LNCaP clone FGC (cell line): Measurements from ENCODE around the gene DPYSL3.

Experiments used
- DNase-seq: peaks from one replicate; pipeline ENCODE4 v3.0.0-alpha.2; 2011; ENCODE audit warnings: low read depth
- H3K4me3 ChIP-seq: 2 replicates; pipeline ENCODE4 v1.5.1; 2011; ENCODE audit warnings: mild to moderate bottlenecking, low read depth, low read length, control low read depth
- CTCF ChIP-seq: IDR thresholded peaks from 2 replicates; pipeline ENCODE4 v1.5.1; 2012; ENCODE audit warnings: mild to moderate bottlenecking; ENCODE audit not compliant: control insufficient read depth, insufficient read depth; ENCODE audit errors: extremely low read depth

DPYSL3 gene

DNA sequence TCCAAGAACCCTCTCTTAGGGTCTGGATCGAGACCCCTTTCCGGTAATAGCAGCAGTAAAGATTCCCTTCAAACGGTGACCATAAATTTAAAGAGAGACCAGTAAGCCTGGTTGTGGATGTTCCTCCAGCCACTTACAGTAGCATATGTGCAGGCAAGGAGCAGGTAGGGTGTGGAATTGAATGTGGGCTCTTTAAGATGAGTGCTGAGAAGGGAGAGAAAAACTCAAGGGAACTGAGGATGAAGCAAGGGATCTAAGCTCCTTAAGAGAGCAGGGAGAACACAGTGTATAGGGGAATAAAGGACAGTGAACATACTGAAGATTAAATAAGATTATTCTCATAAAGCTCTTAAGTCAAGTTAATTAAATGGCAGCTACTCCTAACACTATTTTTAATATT lies 51.3 kb downstream of the DPYSL3 start:
- TF ChIP-seq CTCF: no peak
- no peak for DNase-seq

GRCh38 chr5:147455822-147456450 lies 53.9 kb downstream of the DPYSL3 start:
- TF ChIP-seq CTCF: no peak
- DNase-seq: no peak
- H3K4me3 ChIP-seq: no peak overlapping the region

More for the DNA sequence above, 51.3 kb downstream of the DPYSL3 start:
- no peak overlapping the region for H3K4me3 ChIP-seq

DNA sequence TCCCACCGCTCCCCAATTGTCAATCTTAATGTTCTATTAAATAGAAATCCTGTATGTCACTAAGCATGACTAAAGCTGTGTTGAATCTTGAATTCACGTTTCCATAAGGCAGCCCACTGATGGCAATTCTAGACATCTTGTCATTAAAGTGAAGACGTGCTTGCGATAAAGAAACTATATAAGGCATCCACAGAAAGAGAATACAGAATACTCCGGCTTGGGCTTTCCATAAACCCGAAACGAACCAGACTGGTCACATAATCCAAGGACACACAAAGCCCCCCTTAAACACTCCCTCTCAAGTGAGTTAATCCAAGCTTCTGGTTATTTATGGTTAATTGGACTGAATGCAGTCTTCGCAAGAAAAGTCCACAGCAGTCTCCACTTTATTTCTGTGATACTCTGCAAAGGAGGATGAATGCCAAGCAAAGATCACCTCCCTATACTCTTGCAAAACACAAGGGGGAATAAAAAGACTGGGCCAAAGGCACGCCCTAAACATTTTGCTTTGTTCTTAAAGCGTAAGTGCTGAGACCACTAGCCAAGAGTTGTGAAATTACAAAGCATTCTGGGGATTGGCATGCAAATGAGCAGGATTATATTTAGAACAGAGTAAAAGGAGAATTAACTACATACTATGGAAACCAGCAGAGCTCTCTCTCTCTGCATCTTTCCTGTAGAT lies 54.7 kb downstream of the DPYSL3 start:
- H3K4me3 ChIP-seq: no peak overlapping the region
- TF ChIP-seq CTCF: no peak
- no peak for DNase-seq

GRCh38 chr5:147453875-147454814 lies 55.7 kb downstream of the DPYSL3 start:
- H3K4me3 ChIP-seq: peak overlapping the region; percentile 59
- no peak for DNase-seq
- TF ChIP-seq CTCF: peak; percentile 78

DNA sequence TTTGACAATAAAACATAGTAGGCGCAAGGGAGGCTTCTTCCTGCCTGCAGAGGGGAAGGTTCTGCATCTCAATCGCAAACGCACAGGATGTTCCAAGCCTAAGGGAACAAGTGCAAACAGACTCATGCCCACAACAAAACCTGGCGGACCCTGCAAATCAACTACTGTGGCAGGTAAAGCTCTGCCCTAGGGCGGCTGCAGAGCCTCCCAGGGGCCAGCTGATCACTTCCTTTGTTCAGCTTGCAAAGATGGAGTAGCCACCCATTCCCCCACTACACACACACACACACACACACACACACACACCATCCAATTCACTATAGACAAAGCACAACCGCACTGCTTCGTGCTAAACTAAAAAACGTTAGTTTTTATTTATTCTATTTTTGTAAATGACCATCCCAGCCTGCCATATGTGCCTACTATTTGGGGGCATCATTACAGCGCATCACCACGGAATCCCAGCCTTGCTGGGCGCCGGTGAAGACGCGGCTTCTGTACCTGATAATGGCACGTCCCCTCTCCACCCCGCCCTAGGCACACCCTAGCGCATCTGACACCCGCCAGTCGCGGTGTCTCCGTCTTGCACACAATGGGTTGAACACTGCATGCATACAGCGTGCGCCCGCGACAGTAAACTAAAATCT lies 57.6 kb downstream of the DPYSL3 start:
- no peak for DNase-seq
- no peak overlapping the region for H3K4me3 ChIP-seq
- no peak for TF ChIP-seq CTCF

DNA sequence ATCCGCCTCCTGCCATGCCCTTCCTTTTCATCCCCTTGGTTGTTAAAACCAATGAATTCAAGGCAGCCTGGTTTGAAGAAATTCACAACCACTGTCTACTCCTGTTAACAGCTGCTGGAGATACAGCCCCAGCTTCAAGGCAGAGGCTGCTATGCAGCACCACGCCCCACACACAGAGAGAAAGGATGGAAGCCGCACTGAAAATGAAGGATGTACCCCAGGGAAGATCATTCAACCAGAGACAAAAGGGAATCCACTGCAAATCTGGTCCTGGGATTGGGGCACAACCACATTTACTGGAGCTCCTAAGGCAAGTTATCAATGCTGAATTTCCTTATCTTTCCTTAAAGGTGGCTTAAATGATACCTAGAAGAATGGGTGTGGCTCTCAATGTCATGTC lies 58.7 kb downstream of the DPYSL3 start:
- DNase-seq: no peak
- TF ChIP-seq CTCF: no peak
- H3K4me3 ChIP-seq: no peak overlapping the region
